NB4 (cell line): ENCODE results near the gene LIN28A.

Experiments
- CTCF ChIP-seq: IDR thresholded peaks from one replicate; pipeline ENCODE4 v1.5.1; 2012; ENCODE audit warnings: low read depth, low read length
- MYC ChIP-seq: IDR thresholded peaks from 2 replicates; pipeline ENCODE4 v1.6.1; 2011; ENCODE audit warnings: low read depth, low read length

- no peak for TF ChIP-seq MYC
- no peak for TF ChIP-seq CTCF
These were observed 8.9 kb downstream of the LIN28A start for GRCh38 chr1:26419494-26419893.
